Caco-2 (cell line): ENCODE data around the gene OR1B1. TPM values are rescaled to one million over a fixed set of nuclear protein-coding genes. Genes with fewer than 3 reads are reported as not detected.

Experiments
- BruUV-seq: library from RNA; stranded (reverse); fragments of 400-500 nt; replicated peaks from 2 replicates; lab custom pipeline; 2021; lab: Mats Ljungman, UMichigan
- CTCF ChIA-PET: fragments of 300-600 bp; sonication (Branson Sonifier 250); formaldehyde crosslinking; loops from one replicate; lab custom pipeline; 2022; ENCODE audit warnings: antibody characterized with exemption; lab: Charles Lee
- POLR2A ChIA-PET: fragments of 300-600 bp; sonication (Branson Sonifier 250); formaldehyde crosslinking; loops from one replicate; lab custom pipeline; 2022; ENCODE audit warnings: antibody characterized with exemption; lab: Charles Lee
- DNase-seq, 2 experiments: peaks; one replicate each; pipeline versions ENCODE4 v3.0.0 to v3.0.0-alpha.2; 2020 to 2022
- H3K27me3 ChIP-seq: replicated peaks from 2 replicates; pipeline ENCODE4 v1.6.0; 2011; ENCODE audit warnings: low read length; ENCODE audit not compliant: control insufficient read depth, insufficient read depth
- H3K36me3 ChIP-seq: 2 replicates; pipeline ENCODE4 v1.5.1; 2011; ENCODE audit warnings: low read length; ENCODE audit not compliant: control insufficient read depth, insufficient read depth
- H3K4me1 ChIP-seq: fragments of 250-450 bp; sonication (Bioruptor Pico); 2 replicates; pipeline ENCODE4 v1.5.1; 2020; ENCODE audit warnings: mild to moderate bottlenecking
- H3K4me3 ChIP-seq: 2 replicates; pipeline ENCODE4 v1.5.1; 2011; ENCODE audit warnings: low read depth, mild to moderate bottlenecking, control low read depth, low read length
- H3K9me3 ChIP-seq: fragments of 250-450 bp; sonication (Bioruptor Pico); 2 replicates; pipeline ENCODE4 v1.5.1; 2020; ENCODE audit warnings: mild to moderate bottlenecking, moderate library complexity
- H3K27ac Mint-ChIP-seq: one replicate; pipeline ENCODE4 v1.8.0; 2022; ENCODE audit warnings: mixed read lengths; ENCODE audit not compliant: unreplicated experiment
- H3K27me3 Mint-ChIP-seq: one replicate; pipeline ENCODE4 v1.8.0; 2022; ENCODE audit warnings: mixed read lengths; ENCODE audit not compliant: insufficient read depth, unreplicated experiment
- H3K36me3 Mint-ChIP-seq: one replicate; pipeline ENCODE4 v1.8.0; 2022; ENCODE audit warnings: mild to moderate bottlenecking, mixed read lengths; ENCODE audit not compliant: insufficient read depth, unreplicated experiment
- H3K4me1 Mint-ChIP-seq: one replicate; pipeline ENCODE4 v1.8.0; 2022; ENCODE audit warnings: low read depth, mixed read lengths; ENCODE audit not compliant: unreplicated experiment
- H3K4me3 Mint-ChIP-seq: one replicate; pipeline ENCODE4 v1.8.0; 2022; ENCODE audit warnings: mild to moderate bottlenecking, moderate library complexity, mixed read lengths; ENCODE audit not compliant: unreplicated experiment
- H3K9me3 Mint-ChIP-seq: one replicate; pipeline ENCODE4 v1.8.0; 2022; ENCODE audit warnings: mixed read lengths; ENCODE audit not compliant: unreplicated experiment
- CTCF ChIP-seq, 2 experiments: fragments of 200-600 bp in 1 of 2; IDR thresholded peaks; 1 replicate in 1 of 2; 2 replicates in 1 of 2; pipeline versions ENCODE4 v1.5.1 to v1.8.0; 2011 to 2022; ENCODE audit warnings: antibody characterized with exemption in 1 of 2, control low read depth in 1 of 2, inconsistent platforms in 1 of 2, low read depth in 1 of 2, low read length in 1 of 2, mild to moderate bottlenecking in 1 of 2, moderate library complexity in 1 of 2; ENCODE audit not compliant: insufficient read depth in 1 of 2, severe bottlenecking in 1 of 2, unreplicated experiment in 1 of 2
- intact Hi-C: fragments of 100-400 bp; cut with micrococcal nuclease; formaldehyde crosslinking; loops from one replicate; pipeline ENCODE4 v1.10.0; 2022; ENCODE audit not compliant: unreplicated experiment
- total RNA-seq: library from RNA; stranded (reverse); gene quantifications from 2 replicates; pipeline ENCODE4 v1.2.3, GENCODE V29; 2022

OR1B1 gene
- total RNA-seq, 1 experiment from 2014 or later, result not detected

GRCh38 chr9:122672481-122672880 is 15.1 kb upstream of the OR1B1 start:
- CTCF ChIA-PET, result interaction anchor here (1.0 kb wide), 1 partner anchor 174 kb away, joined by 3 read pairs; no protein-coding TSS in a partner anchor
- no peaks in the 10 kb centered on the region for H3K4me1 ChIP-seq
- Mint-ChIP-seq H3K4me1 (no peaks in the 10 kb centered on the region), H3K9me3 (peaks cover 37% of the 10 kb centered on the region), H3K27me3 (peaks cover 3% of the 10 kb centered on the region), H3K27ac (no peak overlapping the region), H3K36me3 (no peaks in the 10 kb centered on the region), H3K4me3 (no peak overlapping the region)
- no TSS peak for BruUV-seq
- TF ChIP-seq CTCF (IDR thresholded peaks at IDR 0.05; ENCODE audit: insufficient read depth in 1 of 2, low read depth in 1 of 2, low read length in 1 of 2, severe bottlenecking in 1 of 2, unreplicated experiment in 1 of 2), result no peak
- intact Hi-C loops, result no loop called here
- H3K36me3 ChIP-seq, result no peaks in the 10 kb centered on the region
- peaks cover 14% of the 10 kb centered on the region for H3K9me3 ChIP-seq
- DNase-seq, result no peak
- H3K4me3 ChIP-seq, result no peak overlapping the region
- POLR2A ChIA-PET, result no interaction called here
- H3K27me3 ChIP-seq, result no peaks in the 10 kb centered on the region

GRCh38 chr9:122661416-122661815 is 4.0 kb upstream of the OR1B1 start, which contains the start of gene OR1L1:
Gene OR1L1 (plus strand): TSS chr9:122661716. CDS start chr9:122661716, 0 bp downstream.
- no peak within 1 kb of the TSS for H3K4me3 Mint-ChIP-seq
- intact Hi-C loops, result no loop called here
- H3K36me3 Mint-ChIP-seq, result no peaks in the 10 kb centered on the region
- CTCF ChIA-PET, result no interaction called here
- peaks cover 15% of the 10 kb centered on the region for H3K4me1 Mint-ChIP-seq
- Histone ChIP-seq H3K9me3 (no peaks in the 10 kb centered on the region), H3K4me3 (no peak within 1 kb of the TSS), H3K36me3 (no peaks in the 10 kb centered on the region), H3K27me3 (no peaks in the 10 kb centered on the region), H3K4me1 (peaks cover 23% of the 10 kb centered on the region)
- POLR2A ChIA-PET, result no interaction called here
- TF ChIP-seq CTCF (IDR thresholded peaks at IDR 0.05; ENCODE audit: insufficient read depth in 1 of 2, low read depth in 1 of 2, low read length in 1 of 2, severe bottlenecking in 1 of 2, unreplicated experiment in 1 of 2), result no peak
- H3K27ac Mint-ChIP-seq, result no peak within 1 kb of the TSS
- no peaks in the 10 kb centered on the region for H3K27me3 Mint-ChIP-seq
- BruUV-seq, result no TSS peak
- H3K9me3 Mint-ChIP-seq, result no peaks in the 10 kb centered on the region
- DNase-seq, result no peak

- Mint-ChIP-seq H3K36me3 (no peaks in the 10 kb centered on the region), H3K4me3 (no peak overlapping the region), H3K27me3 (peaks cover under 1% of the 10 kb centered on the region), H3K27ac (no peak overlapping the region), H3K4me1 (no peaks in the 10 kb centered on the region), H3K9me3 (no peaks in the 10 kb centered on the region)
- H3K27me3 ChIP-seq, result no peaks in the 10 kb centered on the region
- TF ChIP-seq CTCF (IDR thresholded peaks at IDR 0.05; ENCODE audit: insufficient read depth in 1 of 2, low read depth in 1 of 2, low read length in 1 of 2, severe bottlenecking in 1 of 2, unreplicated experiment in 1 of 2), result no peak
- no peak overlapping the region for H3K4me3 ChIP-seq
- no TSS peak for BruUV-seq
- no peaks in the 10 kb centered on the region for H3K4me1 ChIP-seq
- H3K36me3 ChIP-seq, result no peaks in the 10 kb centered on the region
- DNase-seq, result no peak
- POLR2A ChIA-PET, result no interaction called here
- CTCF ChIA-PET, result no interaction called here
- intact Hi-C loops, result no loop called here
- no peaks in the 10 kb centered on the region for H3K9me3 ChIP-seq
Measured at GRCh38 chr9:122656378-122656777, 1.0 kb downstream of the OR1B1 start.
